Lower leg skin (tissue), 3 donors: ENCODE results near the gene PDGFA.

Experiments
- CTCF ChIP-seq, 3 donors: fragments of 450-650 bp; IDR thresholded peaks; one replicate each; pipeline ENCODE4 v1.5.1; 2016; ENCODE audit warnings: antibody characterized with exemption in 3 of 3, mild to moderate bottlenecking in 3 of 3, moderate library complexity in 2 of 3
- POLR2A ChIP-seq, 2 donors: fragments of 450-650 bp; IDR thresholded peaks; one replicate each; pipeline ENCODE4 v1.6.1; 2016 to 2017; ENCODE audit warnings: antibody characterized with exemption in 2 of 2, mild to moderate bottlenecking in 1 of 2, moderate library complexity in 1 of 2

GRCh38 chr7:504221-505111 is 15.2 kb downstream of the PDGFA start:
- TF ChIP-seq CTCF (IDR thresholded peaks at IDR 0.05) (no peak), POLR2A (IDR thresholded peaks at IDR 0.05) (no peak)
